Activated CD4-positive, alpha-beta T cell treated with anti-CD3 and anti-CD28 coated beads for 24 hours (primary cell): ENCODE results near the gene NFAM1.

Experiments
- DNase-seq, 2 donors: peaks; one replicate each; pipeline ENCODE4 v3.0.0-alpha.2; 2020; ENCODE audit warnings: low read depth in 2 of 2

Gene NFAM1

GRCh38 chr22:42439821-42440674 lies 7.8 kb upstream of the NFAM1 start:
- DNase-seq = no peak

GRCh38 chr22:42439021-42439567 lies 6.9 kb upstream of the NFAM1 start:
- DNase-seq = no peak

GRCh38 chr22:42438293-42438650 lies 6.1 kb upstream of the NFAM1 start:
- DNase-seq = no peak

- DNase-seq = peak; percentile 76 to 78
Measured at GRCh38 chr22:42437488-42438292, 5.5 kb upstream of the NFAM1 start.

- DNase-seq = no peak
Measured at GRCh38 chr22:42436404-42436803, 4.2 kb upstream of the NFAM1 start.

GRCh38 chr22:42434748-42435425 lies 2.7 kb upstream of the NFAM1 start:
- DNase-seq = no peak

- DNase-seq = no peak
Measured at GRCh38 chr22:42433754-42434682, 1.8 kb upstream of the NFAM1 start.

GRCh38 chr22:42432818-42433217 lies 615 bp upstream of the NFAM1 start:
- DNase-seq = no peak

- DNase-seq = no peak
Measured at GRCh38 chr22:42431401-42432019, 693 bp downstream of the NFAM1 start.

- DNase-seq = no peak
Measured at GRCh38 chr22:42430528-42431125, 1.6 kb downstream of the NFAM1 start.

- DNase-seq = no peak
Measured at GRCh38 chr22:42428760-42429159, 3.4 kb downstream of the NFAM1 start.

- no peak for DNase-seq
Measured at GRCh38 chr22:42428025-42428424, 4.2 kb downstream of the NFAM1 start.

GRCh38 chr22:42427167-42427566 lies 5.0 kb downstream of the NFAM1 start:
- no peak for DNase-seq

- no peak for DNase-seq
Measured at GRCh38 chr22:42425989-42426355, 6.2 kb downstream of the NFAM1 start.

GRCh38 chr22:42425337-42425988 lies 6.7 kb downstream of the NFAM1 start:
- no peak for DNase-seq

- no peak for DNase-seq
Measured at GRCh38 chr22:42419243-42419881, 12.8 kb downstream of the NFAM1 start.

- DNase-seq = no peak
Measured at GRCh38 chr22:42418811-42419242, 13.4 kb downstream of the NFAM1 start.

- no peak for DNase-seq
Measured at GRCh38 chr22:42417645-42418305, 14.4 kb downstream of the NFAM1 start.
